ENCODE data around the gene ART1. TPM values are rescaled to one million over a fixed set of nuclear protein-coding genes. Genes with fewer than 3 reads are reported as not detected.

ART1 gene
- total and polyA plus RNA-seq, 7 experiments from 2014 or later: not detected

GRCh38 chr11:3660960-3661359 is 16.0 kb downstream of the ART1 start:
- H3K36me3 ChIP-seq (ENCODE audit: control insufficient read depth in 2 of 3, insufficient read depth in 3 of 3, low read length in 3 of 3): peaks cover 0 to 20% (median 0%) of the 10 kb centered on the region in 3 experiments
- peaks cover 0 to 14% (median 9%) of the 10 kb centered on the region in 5 donors for H3K27me3 Mint-ChIP-seq
- CTCF ChIA-PET: no interaction called here
- peaks cover 5 to 11% (median 6%) of the 10 kb centered on the region in 5 donors for H3K36me3 Mint-ChIP-seq
- H3K9me3 ChIP-seq (ENCODE audit: control insufficient read depth in 2 of 3, low read length in 3 of 3): no peaks in the 10 kb centered on the region
- no peak overlapping the region for H3K27ac Mint-ChIP-seq
- no peak overlapping the region for H3K27ac ChIP-seq (ENCODE audit: low read depth, low read length)
- POLR2A ChIA-PET: no interaction called here
- ATAC-seq: no peak
- no peak overlapping the region for H3K4me3 ChIP-seq (ENCODE audit: low read length)
- no peak overlapping the region for H3K4me3 Mint-ChIP-seq
- intact Hi-C loops (cut with micrococcal nuclease): no loop called here
- no peaks in the 10 kb centered on the region for H3K9me3 Mint-ChIP-seq
- H3K4me1 Mint-ChIP-seq: peaks cover 0 to 2% (median 0%) of the 10 kb centered on the region in 7 donors
- no peak for DNase-seq
- H3K4me1 ChIP-seq (ENCODE audit: control insufficient read depth in 2 of 2, insufficient read depth in 2 of 2, low read length in 2 of 2): no peaks in the 10 kb centered on the region
- H3K27me3 ChIP-seq (ENCODE audit: control insufficient read depth in 2 of 2, insufficient read depth in 2 of 2, low read length in 2 of 2): no peaks in the 10 kb centered on the region

GRCh38 chr11:3662856-3663255 is 17.9 kb downstream of the ART1 start:
- ChIA-PET CTCF (no interaction called here), POLR2A (no interaction called here)
- no peaks in the 10 kb centered on the region for H3K4me1 ChIP-seq (ENCODE audit: control insufficient read depth in 2 of 2, insufficient read depth in 2 of 2, low read length in 2 of 2)
- intact Hi-C loops (cut with micrococcal nuclease): no loop called here
- no peak for DNase-seq
- H3K27me3 ChIP-seq (ENCODE audit: control insufficient read depth in 2 of 2, insufficient read depth in 2 of 2, low read length in 2 of 2): no peaks in the 10 kb centered on the region
- Mint-ChIP-seq H3K4me3 (no peak overlapping the region), H3K36me3 (peaks cover 5 to 22% (median 13%) of the 10 kb centered on the region in 5 donors), H3K9me3 (no peaks in the 10 kb centered on the region), H3K27ac (peak overlapping the region in 1 of 9 donors; percentile 46), H3K4me1 (peaks cover 0 to 2% (median 0%) of the 10 kb centered on the region in 7 donors), H3K27me3 (peaks cover 0 to 9% (median 6%) of the 10 kb centered on the region in 5 donors)
- H3K9me3 ChIP-seq (ENCODE audit: control insufficient read depth in 2 of 3, low read length in 3 of 3): no peaks in the 10 kb centered on the region
- H3K4me3 ChIP-seq (ENCODE audit: low read length): no peak overlapping the region
- peaks cover 0 to 36% (median 6%) of the 10 kb centered on the region in 3 experiments for H3K36me3 ChIP-seq (ENCODE audit: control insufficient read depth in 2 of 3, insufficient read depth in 3 of 3, low read length in 3 of 3)
- H3K27ac ChIP-seq (ENCODE audit: low read depth, low read length): no peak overlapping the region
- ATAC-seq: no peak

- no peaks in the 10 kb centered on the region for H3K9me3 Mint-ChIP-seq
- CTCF ChIA-PET: no interaction called here
- POLR2A ChIA-PET: no interaction called here
- Histone ChIP-seq H3K4me3 (ENCODE audit: low read length) (no peak overlapping the region), H3K4me1 (ENCODE audit: control insufficient read depth in 2 of 2, insufficient read depth in 2 of 2, low read length in 2 of 2) (no peaks in the 10 kb centered on the region), H3K27ac (ENCODE audit: low read depth, low read length) (no peak overlapping the region), H3K27me3 (ENCODE audit: control insufficient read depth in 2 of 2, insufficient read depth in 2 of 2, low read length in 2 of 2) (no peaks in the 10 kb centered on the region), H3K9me3 (ENCODE audit: control insufficient read depth in 2 of 3, low read length in 3 of 3) (no peaks in the 10 kb centered on the region), H3K36me3 (ENCODE audit: control insufficient read depth in 2 of 3, insufficient read depth in 3 of 3, low read length in 3 of 3) (peaks cover 0 to 44% (median 6%) of the 10 kb centered on the region in 3 experiments)
- peaks cover 6 to 35% (median 13%) of the 10 kb centered on the region in 5 donors for H3K36me3 Mint-ChIP-seq
- H3K4me1 Mint-ChIP-seq: peaks cover 0 to 3% (median 0%) of the 10 kb centered on the region in 7 donors
- no peaks in the 10 kb centered on the region for H3K27me3 Mint-ChIP-seq
- H3K4me3 Mint-ChIP-seq: no peak overlapping the region
- ATAC-seq: no peak
- intact Hi-C loops (cut with micrococcal nuclease): no loop called here
- no peak overlapping the region for H3K27ac Mint-ChIP-seq
- DNase-seq: no peak
Observed at GRCh38 chr11:3664032-3664630, 19.2 kb downstream of the ART1 start.

GRCh38 chr11:3665336-3666022 is 20.6 kb downstream of the ART1 start:
- peaks cover 7 to 47% (median 20%) of the 10 kb centered on the region in 5 donors for H3K36me3 Mint-ChIP-seq
- H3K9me3 Mint-ChIP-seq: no peaks in the 10 kb centered on the region
- H3K4me3 Mint-ChIP-seq: no peak overlapping the region
- CTCF ChIA-PET: no interaction called here
- no peak overlapping the region for H3K27ac ChIP-seq (ENCODE audit: low read depth, low read length)
- no peaks in the 10 kb centered on the region for H3K9me3 ChIP-seq (ENCODE audit: control insufficient read depth in 2 of 3, low read length in 3 of 3)
- no peaks in the 10 kb centered on the region for H3K4me1 ChIP-seq (ENCODE audit: control insufficient read depth in 2 of 2, insufficient read depth in 2 of 2, low read length in 2 of 2)
- intact Hi-C loops (cut with micrococcal nuclease): no loop called here
- H3K36me3 ChIP-seq (ENCODE audit: control insufficient read depth in 2 of 3, insufficient read depth in 3 of 3, low read length in 3 of 3): peaks cover 0 to 58% (median 6%) of the 10 kb centered on the region in 3 experiments
- no peaks in the 10 kb centered on the region for H3K27me3 ChIP-seq (ENCODE audit: control insufficient read depth in 2 of 2, insufficient read depth in 2 of 2, low read length in 2 of 2)
- DNase-seq (no peak), ATAC-seq (no peak)
- POLR2A ChIA-PET: no interaction called here
- H3K27ac Mint-ChIP-seq: peak overlapping the region in 2 of 9 donors; percentile 18 to 67
- H3K4me1 Mint-ChIP-seq: peaks cover 0 to 3% (median 0%) of the 10 kb centered on the region in 7 donors
- H3K4me3 ChIP-seq (ENCODE audit: low read length): no peak overlapping the region
- no peaks in the 10 kb centered on the region for H3K27me3 Mint-ChIP-seq

GRCh38 chr11:3666023-3666530 is 21.1 kb downstream of the ART1 start:
- Mint-ChIP-seq H3K4me1 (peaks cover 0 to 1% (median 0%) of the 10 kb centered on the region in 7 donors), H3K4me3 (no peak overlapping the region), H3K36me3 (peaks cover 7 to 51% (median 23%) of the 10 kb centered on the region in 5 donors), H3K27ac (peak overlapping the region in 2 of 9 donors; percentile 18 to 27), H3K27me3 (no peaks in the 10 kb centered on the region), H3K9me3 (no peaks in the 10 kb centered on the region)
- H3K27ac ChIP-seq (ENCODE audit: low read depth, low read length): no peak overlapping the region
- DNase-seq (no peak), ATAC-seq (no peak)
- H3K36me3 ChIP-seq (ENCODE audit: control insufficient read depth in 2 of 3, insufficient read depth in 3 of 3, low read length in 3 of 3): peaks cover 0 to 62% (median 6%) of the 10 kb centered on the region in 3 experiments
- H3K4me3 ChIP-seq (ENCODE audit: low read length): no peak overlapping the region
- ChIA-PET POLR2A (no interaction called here), CTCF (no interaction called here)
- no peaks in the 10 kb centered on the region for H3K9me3 ChIP-seq (ENCODE audit: control insufficient read depth in 2 of 3, low read length in 3 of 3)
- H3K27me3 ChIP-seq (ENCODE audit: control insufficient read depth in 2 of 2, insufficient read depth in 2 of 2, low read length in 2 of 2): no peaks in the 10 kb centered on the region
- H3K4me1 ChIP-seq (ENCODE audit: control insufficient read depth in 2 of 2, insufficient read depth in 2 of 2, low read length in 2 of 2): no peaks in the 10 kb centered on the region
- intact Hi-C loops (cut with micrococcal nuclease): no loop called here

GRCh38 chr11:3667149-3668035 is 22.5 kb downstream of the ART1 start:
- POLR2A ChIA-PET: no interaction called here

More at GRCh38 chr11:3667149-3668035, 22.5 kb downstream of the ART1 start:
- no peak for ATAC-seq
- Mint-ChIP-seq H3K36me3 (peaks cover 9 to 57% (median 27%) of the 10 kb centered on the region in 5 donors), H3K9me3 (no peaks in the 10 kb centered on the region), H3K4me1 (peaks cover 0 to 4% (median 0%) of the 10 kb centered on the region in 7 donors), H3K27ac (no peak overlapping the region), H3K27me3 (no peaks in the 10 kb centered on the region), H3K4me3 (no peak overlapping the region)
- Histone ChIP-seq H3K36me3 (ENCODE audit: control insufficient read depth in 2 of 3, insufficient read depth in 3 of 3, low read length in 3 of 3) (peaks cover under 1 to 76% (median 6%) of the 10 kb centered on the region in 3 experiments), H3K9me3 (ENCODE audit: control insufficient read depth in 2 of 3, low read length in 3 of 3) (no peaks in the 10 kb centered on the region), H3K4me1 (ENCODE audit: control insufficient read depth in 2 of 2, insufficient read depth in 2 of 2, low read length in 2 of 2) (no peaks in the 10 kb centered on the region), H3K4me3 (ENCODE audit: low read length) (no peak overlapping the region), H3K27me3 (ENCODE audit: control insufficient read depth in 2 of 2, insufficient read depth in 2 of 2, low read length in 2 of 2) (no peaks in the 10 kb centered on the region), H3K27ac (ENCODE audit: low read depth, low read length) (no peak overlapping the region)
- intact Hi-C loops (cut with micrococcal nuclease): no loop called here
- no peak for DNase-seq
- CTCF ChIA-PET: no interaction called here
